Measurements from ENCODE around the gene TWIST1.

DNA sequence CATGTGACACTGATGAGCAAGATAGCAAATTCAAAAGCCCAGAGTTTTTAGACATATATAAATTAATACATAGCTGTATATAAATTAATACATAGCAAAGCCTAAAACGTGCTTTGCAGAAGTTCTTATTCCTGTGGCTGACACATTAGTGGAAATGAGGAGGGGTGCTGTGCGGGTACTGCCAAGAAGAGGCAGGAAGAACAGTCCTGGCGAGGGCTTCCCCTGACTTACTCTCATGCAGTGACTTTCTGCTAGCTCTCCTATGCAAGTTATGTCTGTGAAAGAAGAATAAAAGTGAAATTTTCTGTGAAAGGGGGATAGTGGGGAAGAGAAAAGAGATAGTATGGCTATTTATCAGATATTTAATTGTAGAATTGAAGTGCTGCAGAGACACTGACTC, 27.6 kb downstream of the TWIST1 start:
- no peak for TF ChIP-seq CTCF (IDR thresholded peaks at IDR 0.05; ENCODE audit: insufficient read depth, low read depth, low read length)
- no peak for TF ChIP-seq EZH2 (IDR thresholded peaks at IDR 0.05; ENCODE audit: insufficient read depth, low read length)

Measured in astrocyte (in vitro differentiated cells and primary cell).